Smooth muscle cell (in vitro differentiated cells): Measurements from ENCODE around the gene ICAM1. TPM values are rescaled to one million over a fixed set of nuclear protein-coding genes. Genes with fewer than 3 reads are reported as not detected.

ENCODE experiments used
- DNase-seq: peaks from one replicate; lab custom pipeline; 2025; ENCODE audit not compliant: unreplicated experiment; lab: John Stamatoyannopoulos, UW
- H2AFZ ChIP-seq: fragments of 200-600 bp; sonication (generic); 2 replicates; pipeline ENCODE4 v1.6.0; 2016; ENCODE audit warnings: antibody characterized with exemption, low read depth, mild to moderate bottlenecking
- H3F3A ChIP-seq: fragments of 200-600 bp; sonication (generic); 2 replicates; pipeline ENCODE4 v1.6.0; 2017; ENCODE audit warnings: antibody characterized with exemption, low read depth
- H3K27ac ChIP-seq: fragments of 200-600 bp; sonication (generic); 2 replicates; pipeline ENCODE4 v1.5.1; 2016; ENCODE audit warnings: low read depth, mild to moderate bottlenecking
- H3K27me3 ChIP-seq: fragments of 200-600 bp; sonication (generic); 2 replicates; pipeline ENCODE4 v1.6.1; 2016; ENCODE audit warnings: low read depth, mild to moderate bottlenecking
- H3K36me3 ChIP-seq: fragments of 200-600 bp; sonication (generic); 2 replicates; pipeline ENCODE4 v1.5.1; 2016; ENCODE audit warnings: low read depth
- H3K4me1 ChIP-seq: fragments of 200-600 bp; sonication (generic); 2 replicates; pipeline ENCODE4 v1.5.1; 2016; ENCODE audit warnings: low read depth
- H3K4me2 ChIP-seq: fragments of 200-600 bp; sonication (generic); 2 replicates; pipeline ENCODE4 v1.6.0; 2016; ENCODE audit warnings: mild to moderate bottlenecking
- H3K4me3 ChIP-seq: fragments of 200-600 bp; sonication (generic); 2 replicates; pipeline ENCODE4 v1.5.1; 2016; ENCODE audit warnings: mild to moderate bottlenecking
- H3K79me2 ChIP-seq: fragments of 200-600 bp; sonication (generic); 2 replicates; pipeline ENCODE4 v1.6.0; 2016; ENCODE audit warnings: low read depth, mild to moderate bottlenecking
- H3K9ac ChIP-seq: fragments of 200-600 bp; sonication (generic); 2 replicates; pipeline ENCODE4 v1.6.0; 2016; ENCODE audit warnings: low read depth
- H3K9me3 ChIP-seq: fragments of 200-600 bp; sonication (generic); replicated peaks from 2 replicates; pipeline ENCODE4 v1.5.1; 2016; ENCODE audit warnings: low read depth
- H4K20me1 ChIP-seq: fragments of 200-600 bp; sonication (generic); 2 replicates; pipeline ENCODE4 v1.6.0; 2016; ENCODE audit warnings: low read depth
- CTCF ChIP-seq: fragments of 200-600 bp; sonication (generic); IDR thresholded peaks from 2 replicates; pipeline ENCODE4 v1.5.1; 2017; ENCODE audit warnings: borderline replicate concordance, mild to moderate bottlenecking, antibody characterized with exemption; ENCODE audit not compliant: insufficient read depth, poor library complexity, severe bottlenecking
- WGBS: methylation state at CpG from one replicate; pipeline ENCODE4 v1.1.7; 2016; ENCODE audit warnings: low lambda C conversion rate; 5-methylcytosine and 5-hydroxymethylcytosine counted together
- polyA plus RNA-seq: library from polyadenylated mRNA; unstranded; fragments of >200 nt; fragmentation: Nextera tagmentation; extraction: Ambion mirVana; gene quantifications from 2 replicates; pipeline ENCODE4 v1.2.1, GENCODE V29; 2016
- total RNA-seq: library from RNA; depleted of rRNA; stranded (reverse); fragments of >200 nt; gene quantifications from 2 replicates; pipeline ENCODE4 v1.2.3, GENCODE V29; 2014

ICAM1 gene
- total and polyA plus RNA-seq, 2 experiments from 2014 or later, result 4.6 to 9.2 TPM

DNA sequence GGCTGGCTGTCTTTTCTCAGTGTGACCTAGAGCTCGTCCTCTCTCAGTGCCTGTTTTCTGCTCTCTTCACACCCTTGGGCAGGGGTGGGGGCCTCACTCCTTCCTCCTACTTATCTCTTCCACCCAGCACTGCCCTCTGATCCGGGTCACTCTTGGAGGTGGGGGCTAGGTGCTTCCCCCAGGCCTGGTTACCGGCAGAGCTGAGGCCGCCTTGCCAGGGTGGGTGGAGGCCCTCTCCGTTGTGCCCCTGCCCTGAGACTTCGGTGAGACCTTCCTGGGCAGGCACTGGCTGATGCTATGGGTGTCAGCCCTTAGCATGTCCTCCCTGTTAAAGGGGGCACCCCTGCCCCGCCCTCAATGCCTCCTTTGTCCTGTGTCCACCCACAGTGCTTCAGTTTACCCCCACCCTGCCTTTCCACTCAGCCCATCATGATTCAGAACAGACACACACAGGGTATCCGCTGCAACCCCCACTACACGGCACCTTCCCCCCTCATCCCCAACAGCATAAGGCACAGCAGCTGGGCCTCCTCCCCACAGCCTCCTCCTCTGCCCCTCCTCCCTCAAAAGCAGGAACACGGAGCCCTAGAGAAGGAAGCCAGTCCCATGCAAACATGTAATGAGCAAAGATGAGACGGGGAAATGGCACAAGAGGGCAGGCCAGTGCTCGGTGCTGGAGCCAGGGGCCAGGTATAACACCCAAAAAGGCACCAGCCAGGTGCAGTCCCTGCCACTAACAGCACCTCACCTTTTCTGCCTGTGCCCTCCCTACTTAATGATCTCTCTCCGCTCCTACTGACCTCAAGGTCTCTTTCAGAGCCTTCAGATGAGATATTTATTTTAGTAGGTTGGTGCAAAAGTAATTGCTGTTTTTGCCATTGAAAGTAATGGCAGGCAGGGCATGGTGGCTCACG lies 28.9 kb downstream of the ICAM1 start:
- no peak for DNase-seq
- no peaks in the 10 kb centered on the region for H3F3A ChIP-seq
- 82% methylated on average over 14 of the region's 14 CpGs for WGBS
- H3K4me2 ChIP-seq, result no peak overlapping the region
- peaks cover 34% of the 10 kb centered on the region for H3K27me3 ChIP-seq
- H3K9me3 ChIP-seq, result no peaks in the 10 kb centered on the region
- peaks cover 5% of the 10 kb centered on the region for H3K4me1 ChIP-seq
- H3K79me2 ChIP-seq, result no peaks in the 10 kb centered on the region
- H3K27ac ChIP-seq, result no peak overlapping the region
- TF ChIP-seq CTCF, result no peak
- H4K20me1 ChIP-seq, result no peaks in the 10 kb centered on the region
- no peak overlapping the region for H3K4me3 ChIP-seq
- no peak overlapping the region for H2AFZ ChIP-seq
- no peak overlapping the region for H3K9ac ChIP-seq
- no peaks in the 10 kb centered on the region for H3K36me3 ChIP-seq

DNA sequence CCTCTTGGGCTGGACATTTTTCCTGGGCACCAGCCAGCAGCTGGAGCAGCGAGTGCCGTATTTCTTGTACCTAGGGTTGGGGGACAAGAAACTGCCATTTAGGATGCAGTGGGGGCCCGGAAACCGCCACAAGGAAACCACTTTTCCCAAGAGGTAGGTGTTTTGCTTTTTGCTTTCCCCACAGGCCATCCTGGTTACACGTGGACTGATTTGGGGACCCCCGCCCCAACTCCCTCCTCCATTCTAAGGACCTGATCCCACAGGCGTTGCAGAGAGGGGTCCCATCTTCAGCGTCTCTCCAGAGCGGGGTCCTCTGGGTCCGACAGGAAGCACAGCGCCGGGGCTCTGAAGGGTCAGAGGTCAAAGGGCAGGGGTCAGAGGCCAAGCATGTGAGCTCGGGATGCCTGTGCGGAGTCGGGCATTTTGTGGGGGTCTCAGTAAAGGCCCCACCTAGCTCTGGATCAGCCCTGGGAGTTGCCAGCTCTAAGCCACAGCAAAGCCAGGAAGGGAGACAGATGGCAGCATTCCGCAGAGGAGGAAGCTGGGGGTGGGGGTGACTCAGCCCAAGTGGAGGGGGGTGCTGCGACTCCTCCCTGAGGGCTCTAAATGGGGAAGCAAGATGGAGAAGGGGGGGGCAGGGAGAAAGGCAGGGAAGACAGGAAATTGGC lies 34.4 kb downstream of the ICAM1 start:
- H3K27me3 ChIP-seq, result no peaks in the 10 kb centered on the region
- H3K79me2 ChIP-seq, result no peaks in the 10 kb centered on the region
- no peak overlapping the region for H3K4me3 ChIP-seq
- TF ChIP-seq CTCF, result no peak
- H3K27ac ChIP-seq, result peak overlapping the region; percentile 60
- no peaks in the 10 kb centered on the region for H4K20me1 ChIP-seq
- no peaks in the 10 kb centered on the region for H3K4me1 ChIP-seq
- no peaks in the 10 kb centered on the region for H3K9me3 ChIP-seq
- H3K9ac ChIP-seq, result no peak overlapping the region
- H3F3A ChIP-seq, result no peaks in the 10 kb centered on the region
- no peak for DNase-seq
- H2AFZ ChIP-seq, result no peak overlapping the region
- H3K36me3 ChIP-seq, result no peaks in the 10 kb centered on the region
- WGBS, result 81% methylated on average over 17 of the region's 17 CpGs
- peak overlapping the region; percentile 48 for H3K4me2 ChIP-seq

GRCh38 chr19:10306327-10306726 lies 35.4 kb downstream of the ICAM1 start:
- H4K20me1 ChIP-seq, result no peaks in the 10 kb centered on the region
- no peak overlapping the region for H3K9ac ChIP-seq
- H3K4me3 ChIP-seq, result no peak overlapping the region
- H3K27ac ChIP-seq, result no peak overlapping the region
- no peaks in the 10 kb centered on the region for H3K27me3 ChIP-seq
- no peaks in the 10 kb centered on the region for H3K79me2 ChIP-seq
- no peak overlapping the region for H2AFZ ChIP-seq
- no peak overlapping the region for H3K4me2 ChIP-seq
- H3F3A ChIP-seq, result no peaks in the 10 kb centered on the region
- 94% methylated on average over 5 of the region's 5 CpGs for WGBS
- no peak for DNase-seq
- no peaks in the 10 kb centered on the region for H3K4me1 ChIP-seq
- no peaks in the 10 kb centered on the region for H3K36me3 ChIP-seq
- TF ChIP-seq CTCF, result no peak
- no peaks in the 10 kb centered on the region for H3K9me3 ChIP-seq
